Memory B cell (primary cell): ENCODE results near the gene HSD17B8.
A peak's percentile ranks its signal among the peaks of the same experiment; 100 is the strongest.
"Not testable (repeated sequence)": the region's sequence is repeated elsewhere in the genome, so short reads cannot be mapped to it uniquely, and the experiment has no call there.

Experiments used
- ATAC-seq: fragments of 150-1000 bp; cut with Tn5 transposase; 2 replicates; pipeline ENCODE4 v1.10.0; 2021; ENCODE audit warnings: low read depth, mild to moderate bottlenecking, moderate library complexity
- DNase-seq, 2 donors: peaks; one replicate each; pipeline ENCODE4 v3.0.0; 2022; ENCODE audit warnings: low spot score in 2 of 2
- H3K27ac Mint-ChIP-seq: one replicate; pipeline ENCODE4 v1.8.0; 2022; ENCODE audit warnings: mild to moderate bottlenecking, moderate library complexity, mixed read lengths
- H3K27me3 Mint-ChIP-seq: one replicate; pipeline ENCODE4 v1.8.0; 2022; ENCODE audit warnings: mixed read lengths
- H3K36me3 Mint-ChIP-seq: one replicate; pipeline ENCODE4 v1.8.0; 2022; ENCODE audit warnings: mild to moderate bottlenecking, mixed read lengths
- H3K4me1 Mint-ChIP-seq: one replicate; pipeline ENCODE4 v1.8.0; 2022; ENCODE audit warnings: mixed read lengths
- H3K4me3 Mint-ChIP-seq: one replicate; pipeline ENCODE4 v1.8.0; 2022; ENCODE audit warnings: mild to moderate bottlenecking, moderate library complexity, mixed read lengths
- H3K9me3 Mint-ChIP-seq: one replicate; pipeline ENCODE4 v1.8.0; 2022; ENCODE audit warnings: mixed read lengths

Gene HSD17B8

GRCh38 chr6:33212857-33213165 is 8.4 kb downstream of the HSD17B8 start:
- no peak for ATAC-seq
- Mint-ChIP-seq H3K9me3 (no peaks in the 10 kb centered on the region), H3K4me1 (peaks cover 25% of the 10 kb centered on the region), H3K36me3 (peaks cover 21% of the 10 kb centered on the region), H3K27ac (no peak overlapping the region), H3K4me3 (peak overlapping the region; percentile 19), H3K27me3 (peaks cover 23% of the 10 kb centered on the region)
- DNase-seq, result no peak

GRCh38 chr6:33213166-33213988 is 8.9 kb downstream of the HSD17B8 start:
- Mint-ChIP-seq H3K4me1 (peaks cover 28% of the 10 kb centered on the region), H3K9me3 (no peaks in the 10 kb centered on the region), H3K27me3 (peaks cover 28% of the 10 kb centered on the region), H3K36me3 (peaks cover 21% of the 10 kb centered on the region), H3K27ac (no peak overlapping the region), H3K4me3 (peak overlapping the region; percentile 48)
- ATAC-seq, result peak; percentile 37
- no peak for DNase-seq

GRCh38 chr6:33213989-33214335 is 9.5 kb downstream of the HSD17B8 start:
- peak overlapping the region; percentile 48 for H3K4me3 Mint-ChIP-seq
- DNase-seq (no peak), ATAC-seq (no peak)
- no peaks in the 10 kb centered on the region for H3K9me3 Mint-ChIP-seq
- peaks cover 24% of the 10 kb centered on the region for H3K4me1 Mint-ChIP-seq
- H3K27ac Mint-ChIP-seq, result no peak overlapping the region
- peaks cover 21% of the 10 kb centered on the region for H3K36me3 Mint-ChIP-seq
- peaks cover 32% of the 10 kb centered on the region for H3K27me3 Mint-ChIP-seq

- H3K9me3 Mint-ChIP-seq, result no peaks in the 10 kb centered on the region
- H3K4me1 Mint-ChIP-seq, result peaks cover 20% of the 10 kb centered on the region
- H3K27ac Mint-ChIP-seq, result no peak overlapping the region
- no peak overlapping the region for H3K4me3 Mint-ChIP-seq
- DNase-seq, result no peak
- ATAC-seq, result no peak
- H3K36me3 Mint-ChIP-seq, result peaks cover 14% of the 10 kb centered on the region
- H3K27me3 Mint-ChIP-seq, result peaks cover 34% of the 10 kb centered on the region
These were observed 11.0 kb downstream of the HSD17B8 start for GRCh38 chr6:33215271-33216116.

- DNase-seq, result no peak
- Mint-ChIP-seq H3K27me3 (peaks cover 34% of the 10 kb centered on the region), H3K4me3 (no peak overlapping the region), H3K4me1 (peaks cover 20% of the 10 kb centered on the region), H3K9me3 (no peaks in the 10 kb centered on the region), H3K36me3 (peaks cover 13% of the 10 kb centered on the region), H3K27ac (no peak overlapping the region)
- ATAC-seq, result no peak
These were observed 11.7 kb downstream of the HSD17B8 start for GRCh38 chr6:33216117-33216649.

- no peak overlapping the region for H3K27ac Mint-ChIP-seq
- H3K4me1 Mint-ChIP-seq, result peaks cover 20% of the 10 kb centered on the region
- DNase-seq (no peak), ATAC-seq (no peak)
- H3K36me3 Mint-ChIP-seq, result peaks cover 4% of the 10 kb centered on the region
- H3K27me3 Mint-ChIP-seq, result peaks cover 33% of the 10 kb centered on the region
- no peaks in the 10 kb centered on the region for H3K9me3 Mint-ChIP-seq
- H3K4me3 Mint-ChIP-seq, result no peak overlapping the region
These were observed 12.8 kb downstream of the HSD17B8 start for GRCh38 chr6:33217246-33217645.

- H3K36me3 Mint-ChIP-seq, result peaks cover 3% of the 10 kb centered on the region
- no peaks in the 10 kb centered on the region for H3K9me3 Mint-ChIP-seq
- DNase-seq (no peak), ATAC-seq (no peak)
- peaks cover 31% of the 10 kb centered on the region for H3K27me3 Mint-ChIP-seq
- H3K4me1 Mint-ChIP-seq, result peaks cover 18% of the 10 kb centered on the region
- H3K4me3 Mint-ChIP-seq, result no peak overlapping the region
- H3K27ac Mint-ChIP-seq, result no peak overlapping the region
These were observed 13.2 kb downstream of the HSD17B8 start for GRCh38 chr6:33217681-33218080.

- H3K4me1 Mint-ChIP-seq, DNase-seq, H3K9me3 Mint-ChIP-seq, H3K36me3 Mint-ChIP-seq, H3K4me3 Mint-ChIP-seq, ATAC-seq, H3K27ac Mint-ChIP-seq: not testable (repeated sequence)
- peaks cover 14% of the 10 kb centered on the region for H3K27me3 Mint-ChIP-seq
These were observed 22.2 kb downstream of the HSD17B8 start for GRCh38 chr6:33226503-33227120.

GRCh38 chr6:33235221-33235634 is 30.8 kb downstream of the HSD17B8 start:
- no peak for DNase-seq
- peaks cover 30% of the 10 kb centered on the region for H3K27me3 Mint-ChIP-seq
- no peaks in the 10 kb centered on the region for H3K4me1 Mint-ChIP-seq
- no peak overlapping the region for H3K27ac Mint-ChIP-seq
- no peaks in the 10 kb centered on the region for H3K9me3 Mint-ChIP-seq
- no peak overlapping the region for H3K4me3 Mint-ChIP-seq
- no peak for ATAC-seq
- no peaks in the 10 kb centered on the region for H3K36me3 Mint-ChIP-seq

- peaks cover 2% of the 10 kb centered on the region for H3K9me3 Mint-ChIP-seq
- DNase-seq (no peak), ATAC-seq (no peak)
- H3K27me3 Mint-ChIP-seq, result peaks cover 29% of the 10 kb centered on the region
- peaks cover 3% of the 10 kb centered on the region for H3K4me1 Mint-ChIP-seq
- H3K4me3 Mint-ChIP-seq, result no peak overlapping the region
- H3K36me3 Mint-ChIP-seq, result peaks cover 2% of the 10 kb centered on the region
- H3K27ac Mint-ChIP-seq, result no peak overlapping the region
These were observed 31.9 kb downstream of the HSD17B8 start for GRCh38 chr6:33236328-33236727.

- Mint-ChIP-seq H3K27ac (no peak overlapping the region), H3K27me3 (peaks cover 26% of the 10 kb centered on the region), H3K4me3 (no peak overlapping the region), H3K9me3 (peaks cover 2% of the 10 kb centered on the region), H3K4me1 (peaks cover 5% of the 10 kb centered on the region), H3K36me3 (peaks cover 2% of the 10 kb centered on the region)
- DNase-seq (no peak), ATAC-seq (no peak)
These were observed 32.4 kb downstream of the HSD17B8 start for GRCh38 chr6:33236852-33237251.

GRCh38 chr6:33237741-33238140 is 33.3 kb downstream of the HSD17B8 start:
- H3K27me3 Mint-ChIP-seq, result peaks cover 27% of the 10 kb centered on the region
- DNase-seq (no peak), ATAC-seq (no peak)
- H3K4me1 Mint-ChIP-seq, result peaks cover 8% of the 10 kb centered on the region
- no peak overlapping the region for H3K4me3 Mint-ChIP-seq
- H3K36me3 Mint-ChIP-seq, result peaks cover 2% of the 10 kb centered on the region
- H3K27ac Mint-ChIP-seq, result no peak overlapping the region
- peaks cover 2% of the 10 kb centered on the region for H3K9me3 Mint-ChIP-seq

GRCh38 chr6:33241968-33242367 is 37.5 kb downstream of the HSD17B8 start:
- Mint-ChIP-seq H3K36me3 (peaks cover 2% of the 10 kb centered on the region), H3K27ac (no peak overlapping the region), H3K4me3 (no peak overlapping the region), H3K4me1 (peaks cover 8% of the 10 kb centered on the region), H3K9me3 (peaks cover 2% of the 10 kb centered on the region), H3K27me3 (peaks cover 14% of the 10 kb centered on the region)
- DNase-seq (no peak), ATAC-seq (no peak)

- Mint-ChIP-seq H3K9me3 (peaks cover 2% of the 10 kb centered on the region), H3K27ac (no peak overlapping the region), H3K4me3 (no peak overlapping the region), H3K4me1 (peaks cover 11% of the 10 kb centered on the region), H3K27me3 (peaks cover 14% of the 10 kb centered on the region), H3K36me3 (peaks cover 2% of the 10 kb centered on the region)
- ATAC-seq (no peak), DNase-seq (no peak)
These were observed 39.0 kb downstream of the HSD17B8 start for GRCh38 chr6:33243476-33243875.
